Mammary epithelial cell (primary cell): ENCODE results near the gene LRGUK.

ENCODE experiments used
- EZH2 ChIP-seq: IDR thresholded peaks from 2 replicates; pipeline ENCODE4 v1.6.1; 2012; ENCODE audit warnings: low read length, inconsistent platforms, borderline replicate concordance
- TF ChIP-seq, protein P1 (sequence below), 2 donors: IDR thresholded peaks in 1 of 2; conservative IDR thresholded peaks in 1 of 2; 2 replicates each; pipeline ENCODE4 v1.5.1; 2011 to 2012; ENCODE audit warnings: inconsistent platforms in 2 of 2, low read length in 2 of 2, mild to moderate bottlenecking in 2 of 2, control low read depth in 1 of 2, low read depth in 1 of 2; ENCODE audit not compliant: insufficient read depth in 1 of 2; ENCODE audit errors: extremely low read depth in 1 of 2

DNA sequence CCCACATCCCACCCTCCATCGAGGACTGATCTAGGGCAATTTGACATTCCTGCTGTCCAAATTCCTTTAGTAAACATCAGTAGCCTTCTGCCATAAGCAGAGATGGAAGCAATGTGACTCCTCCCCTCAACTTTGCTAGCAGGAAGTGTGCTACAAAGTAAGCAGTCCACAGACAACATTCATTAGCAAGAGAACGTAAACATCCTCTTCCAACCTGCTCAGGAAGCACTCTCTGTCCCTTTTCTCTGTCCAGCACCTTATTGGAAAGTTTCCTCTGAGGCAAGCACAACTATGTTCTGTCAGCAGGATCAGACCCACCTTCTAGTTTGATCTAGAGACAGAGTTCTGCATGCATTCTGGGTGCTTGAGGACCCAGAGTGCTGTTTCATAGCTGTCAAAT lies 48.1 kb upstream of the LRGUK start:
- no peak for TF ChIP-seq EZH2
- TF ChIP-seq, protein P1, sequence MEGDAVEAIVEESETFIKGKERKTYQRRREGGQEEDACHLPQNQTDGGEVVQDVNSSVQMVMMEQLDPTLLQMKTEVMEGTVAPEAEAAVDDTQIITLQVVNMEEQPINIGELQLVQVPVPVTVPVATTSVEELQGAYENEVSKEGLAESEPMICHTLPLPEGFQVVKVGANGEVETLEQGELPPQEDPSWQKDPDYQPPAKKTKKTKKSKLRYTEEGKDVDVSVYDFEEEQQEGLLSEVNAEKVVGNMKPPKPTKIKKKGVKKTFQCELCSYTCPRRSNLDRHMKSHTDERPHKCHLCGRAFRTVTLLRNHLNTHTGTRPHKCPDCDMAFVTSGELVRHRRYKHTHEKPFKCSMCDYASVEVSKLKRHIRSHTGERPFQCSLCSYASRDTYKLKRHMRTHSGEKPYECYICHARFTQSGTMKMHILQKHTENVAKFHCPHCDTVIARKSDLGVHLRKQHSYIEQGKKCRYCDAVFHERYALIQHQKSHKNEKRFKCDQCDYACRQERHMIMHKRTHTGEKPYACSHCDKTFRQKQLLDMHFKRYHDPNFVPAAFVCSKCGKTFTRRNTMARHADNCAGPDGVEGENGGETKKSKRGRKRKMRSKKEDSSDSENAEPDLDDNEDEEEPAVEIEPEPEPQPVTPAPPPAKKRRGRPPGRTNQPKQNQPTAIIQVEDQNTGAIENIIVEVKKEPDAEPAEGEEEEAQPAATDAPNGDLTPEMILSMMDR (conservative IDR thresholded peaks at IDR 0.05 in 1 of 2, IDR thresholded peaks at IDR 0.05 in 1 of 2; ENCODE audit: extremely low read depth in 1 of 2, insufficient read depth in 1 of 2, low read depth in 1 of 2, low read length in 2 of 2) = no peak
